ENCODE results near the gene WDR41.
"Not testable (repeated sequence)": the region's sequence is repeated elsewhere in the genome, so short reads cannot be mapped to it uniquely, and the experiment has no call there.

WDR41 gene

GRCh38 chr5:77491783-77492652 lies at the start of gene WDR41:
WDR41 (minus strand) TSS chr5:77492316; CDS start chr5:77492220, 96 bp downstream.
- DNase-seq = peak; percentile 49

DNA sequence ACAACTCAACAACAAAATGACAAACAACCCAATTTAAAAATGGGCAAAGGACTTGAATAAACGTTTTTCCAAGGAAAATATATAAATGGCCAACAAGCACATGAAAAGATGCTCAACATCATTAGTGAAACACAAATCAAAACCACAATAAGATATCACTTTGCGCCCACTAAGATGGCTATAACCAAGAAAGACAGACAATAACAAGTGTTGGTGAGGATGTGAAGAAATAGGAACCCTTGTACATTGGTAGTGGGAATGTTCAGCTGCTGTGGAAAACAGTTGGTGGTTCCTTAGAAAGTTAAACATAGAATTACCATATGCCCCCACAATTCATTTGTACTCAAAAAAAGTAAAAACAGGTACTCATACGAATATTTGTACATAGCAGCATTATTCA lies 39.2 kb upstream of the WDR41 start:
- DNase-seq = no peak

DNA sequence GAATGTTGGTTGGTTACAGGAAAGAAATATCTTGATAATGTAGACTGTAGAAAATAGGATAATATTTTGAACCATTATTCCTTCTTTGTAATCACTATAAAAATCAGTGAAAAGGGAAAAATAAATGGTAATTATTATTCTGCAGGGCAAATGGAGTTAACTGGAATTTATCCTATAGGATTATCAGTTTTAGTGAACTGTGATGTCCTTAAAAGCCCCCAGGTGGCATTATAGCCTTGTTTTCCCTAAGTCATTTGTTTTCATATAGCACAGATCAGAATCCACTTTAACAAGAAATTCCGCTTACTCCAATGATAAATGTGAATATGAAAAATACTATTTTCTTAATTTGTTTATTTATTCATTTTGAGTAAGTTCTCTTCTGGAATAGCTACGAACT lies 26.2 kb upstream of the WDR41 start:
- no peak for DNase-seq

- DNase-seq = no peak
These were observed 22.3 kb upstream of the WDR41 start for GRCh38 chr5:77514457-77514856.

DNA sequence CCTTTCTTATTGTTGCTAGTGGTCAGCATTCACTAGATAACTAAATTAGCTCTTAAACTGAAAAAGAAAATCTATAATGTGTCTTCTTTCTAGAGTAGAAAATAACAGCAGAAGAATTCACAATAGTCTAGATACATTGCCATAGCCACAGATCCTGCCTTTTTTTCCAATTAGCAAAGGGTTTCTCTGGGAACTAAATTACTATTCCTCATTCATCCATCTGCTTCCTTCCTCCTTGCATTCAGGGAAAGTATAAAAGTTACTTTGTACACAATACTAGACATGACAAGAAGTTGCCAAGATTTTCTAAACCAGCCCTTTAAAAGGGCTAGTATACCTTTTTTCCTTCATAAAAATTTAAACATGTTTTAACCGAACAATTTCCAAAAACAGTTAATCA lies 21.2 kb upstream of the WDR41 start:
- no peak for DNase-seq

DNA sequence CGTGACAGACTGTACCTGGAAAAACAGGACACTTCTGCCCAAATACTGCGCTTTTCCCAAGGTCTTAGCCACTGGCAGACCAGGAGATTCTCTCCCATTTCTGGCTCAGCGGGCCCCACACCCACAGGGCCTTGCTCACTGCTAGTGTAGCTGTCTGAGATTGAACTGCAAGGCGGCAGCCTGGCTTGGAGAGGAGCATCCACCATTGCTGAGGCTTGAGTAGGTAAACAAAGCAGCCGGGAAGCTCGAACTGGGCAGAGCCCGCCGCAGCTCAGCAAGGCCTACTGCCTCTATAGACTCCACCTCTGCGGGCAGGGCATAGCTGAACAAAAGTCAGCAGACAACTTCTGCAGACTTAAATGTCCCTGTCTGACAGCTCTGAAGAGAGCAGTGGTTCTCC lies 9.0 kb upstream of the WDR41 start:
- not testable (repeated sequence) for DNase-seq

GRCh38 chr5:77499973-77500372 lies 7.9 kb upstream of the WDR41 start:
- no peak for DNase-seq

- no peak for DNase-seq
These were observed 7.3 kb upstream of the WDR41 start for GRCh38 chr5:77499441-77499840.

DNA sequence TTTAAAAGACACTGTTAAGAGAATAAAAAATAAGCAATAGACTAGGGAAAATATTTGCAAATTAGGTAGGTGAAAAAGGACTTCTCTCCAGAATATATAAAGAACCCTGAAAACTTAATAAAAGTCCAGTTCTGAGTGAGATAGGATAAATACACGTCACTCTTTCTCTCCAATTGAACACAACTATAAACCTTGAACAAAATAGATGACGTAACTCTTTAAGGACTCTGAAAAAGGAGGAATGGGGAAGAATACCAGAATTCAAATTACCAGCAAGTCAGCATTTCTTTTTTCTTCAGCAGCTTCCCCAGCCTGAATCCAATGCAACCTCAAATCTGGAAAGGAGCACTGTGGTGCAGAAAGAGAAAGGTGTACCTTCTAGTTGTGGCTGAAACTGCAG lies 6.8 kb upstream of the WDR41 start:
- no peak for DNase-seq

DNA sequence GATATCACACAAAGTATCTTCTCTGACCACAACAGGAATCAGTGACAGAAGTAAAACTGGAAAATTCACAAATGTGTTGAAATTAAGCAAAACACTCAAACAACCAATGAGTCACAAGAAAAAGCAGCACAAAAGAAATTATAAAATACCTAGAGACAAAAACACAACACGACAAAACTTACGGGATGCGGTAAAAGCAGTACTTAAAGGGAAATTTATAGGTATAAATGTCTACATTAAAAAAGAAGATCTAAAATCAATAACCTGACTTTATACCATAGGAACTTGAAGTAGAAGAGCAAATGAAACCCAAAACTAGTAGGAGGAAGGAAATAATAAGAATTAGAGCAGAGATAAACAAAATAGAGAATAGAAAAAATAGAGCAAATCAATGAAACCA lies 2.8 kb upstream of the WDR41 start:
- DNase-seq = no peak

DNA sequence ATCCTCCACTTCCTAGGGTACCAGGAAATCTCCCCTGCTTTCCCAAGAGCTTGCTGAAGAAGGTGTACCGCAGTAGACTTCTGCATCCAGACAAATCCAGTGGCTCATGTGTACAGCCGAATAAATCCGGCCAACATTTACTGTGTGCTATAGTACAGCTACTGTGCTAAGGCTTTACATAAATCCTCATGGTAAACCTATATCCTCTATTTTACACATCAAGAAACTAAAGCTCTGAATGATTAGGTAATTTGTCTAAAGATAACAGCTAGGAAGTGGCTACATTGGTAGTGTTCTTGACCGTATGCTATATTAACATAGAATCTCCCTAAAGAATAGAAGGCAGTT lies 511 bp upstream of the WDR41 start:
- DNase-seq = no peak

DNA sequence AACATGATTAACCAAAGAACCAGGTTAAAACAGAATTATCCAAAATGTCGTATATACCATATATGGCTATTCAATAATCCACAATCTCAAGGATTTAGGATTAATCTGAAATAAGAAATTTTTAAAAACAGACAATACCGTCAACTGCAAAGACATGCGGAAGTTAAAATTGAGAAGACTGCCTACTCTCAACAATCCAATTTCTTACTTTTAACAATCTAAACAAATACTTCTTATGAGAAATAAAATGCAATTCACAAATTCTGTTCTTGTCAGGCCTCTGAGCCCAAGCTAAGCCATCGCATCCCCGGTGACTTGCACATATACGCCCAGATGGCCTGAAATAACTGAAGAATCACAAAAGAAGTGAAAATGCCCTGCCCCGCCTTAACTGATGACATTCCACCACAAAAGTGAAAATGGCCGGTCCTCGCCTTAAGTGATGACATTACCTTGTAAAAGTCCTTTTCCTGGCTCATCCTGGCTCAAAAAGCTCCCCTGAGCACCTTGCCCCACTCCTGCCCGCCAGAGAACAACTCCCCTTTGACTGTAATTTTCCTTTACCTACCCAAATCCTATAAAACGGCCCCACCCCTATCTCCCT lies 1.3 kb downstream of the WDR41 start:
- not testable (repeated sequence) for DNase-seq

GRCh38 chr5:77486344-77486962 lies 5.7 kb downstream of the WDR41 start:
- DNase-seq = no peak

DNA sequence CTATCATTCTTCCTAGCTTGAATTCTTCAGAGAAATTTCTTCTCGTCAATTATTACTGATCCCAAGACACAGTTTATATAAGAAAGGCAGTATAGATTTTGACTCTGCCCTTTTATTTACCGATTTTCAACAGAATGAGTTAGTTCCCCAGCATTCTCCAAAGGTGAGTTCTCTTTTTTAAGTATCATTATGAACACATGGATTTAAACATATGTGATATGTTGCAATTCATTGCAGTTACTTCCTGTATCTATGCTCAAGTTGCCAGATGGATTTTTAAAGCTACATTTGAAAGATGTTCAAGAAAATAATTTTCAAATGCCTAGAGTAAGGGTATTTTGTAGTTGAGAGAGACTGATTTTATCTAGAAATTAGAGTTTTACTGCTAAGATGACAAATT lies 8.4 kb downstream of the WDR41 start:
- DNase-seq = no peak

- not testable (repeated sequence) for DNase-seq
These were observed 17.1 kb downstream of the WDR41 start for GRCh38 chr5:77475041-77475440.

- not testable (repeated sequence) for DNase-seq
These were observed 23.2 kb downstream of the WDR41 start for GRCh38 chr5:77468875-77469274.

- no peak for DNase-seq
These were observed 28.2 kb downstream of the WDR41 start for GRCh38 chr5:77463905-77464304.

DNA sequence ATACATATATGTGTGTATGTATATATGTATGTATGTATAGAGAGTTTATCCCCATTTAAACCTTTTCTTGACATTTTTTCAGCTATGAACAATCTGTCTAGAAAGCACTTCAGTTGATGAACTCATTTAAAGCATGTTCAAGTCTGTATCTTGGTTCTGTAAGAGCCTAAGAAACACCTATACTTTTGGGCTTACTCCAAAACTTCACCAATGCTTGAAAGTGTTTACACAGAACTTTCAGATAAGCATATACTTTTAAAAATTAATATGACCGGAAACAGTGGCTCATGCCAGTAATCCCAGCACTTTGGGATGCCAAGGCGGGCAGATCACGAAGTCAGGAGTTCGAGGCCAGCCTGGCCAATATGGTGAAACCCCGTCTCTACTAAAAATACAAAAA lies 30.8 kb downstream of the WDR41 start:
- DNase-seq = no peak

- DNase-seq = no peak
These were observed 38.0 kb downstream of the WDR41 start for GRCh38 chr5:77454123-77454522.

GRCh38 chr5:77452351-77452750 lies 39.8 kb downstream of the WDR41 start:
- DNase-seq = no peak

DNA sequence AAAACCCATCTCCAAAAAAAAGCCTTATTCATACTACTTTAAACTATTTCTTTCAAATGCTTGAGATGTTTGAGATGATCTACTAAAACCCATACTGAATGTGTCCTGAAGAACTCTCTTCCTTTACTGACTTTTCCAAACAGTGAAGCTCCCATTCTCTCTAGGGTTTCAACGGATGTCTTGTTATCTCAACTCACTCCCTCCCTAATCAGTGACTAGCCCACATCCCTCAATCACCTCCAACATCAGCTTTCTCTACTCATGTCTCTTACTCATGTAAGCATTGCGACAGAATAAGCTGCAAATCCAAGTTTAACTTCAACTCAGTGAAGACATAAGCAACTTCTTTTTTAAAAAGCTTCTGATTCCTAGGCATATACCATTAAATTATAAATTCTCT lies 42.1 kb downstream of the WDR41 start:
- DNase-seq = no peak

- DNase-seq = no peak
These were observed 42.8 kb downstream of the WDR41 start for GRCh38 chr5:77449277-77449676.

DNA sequence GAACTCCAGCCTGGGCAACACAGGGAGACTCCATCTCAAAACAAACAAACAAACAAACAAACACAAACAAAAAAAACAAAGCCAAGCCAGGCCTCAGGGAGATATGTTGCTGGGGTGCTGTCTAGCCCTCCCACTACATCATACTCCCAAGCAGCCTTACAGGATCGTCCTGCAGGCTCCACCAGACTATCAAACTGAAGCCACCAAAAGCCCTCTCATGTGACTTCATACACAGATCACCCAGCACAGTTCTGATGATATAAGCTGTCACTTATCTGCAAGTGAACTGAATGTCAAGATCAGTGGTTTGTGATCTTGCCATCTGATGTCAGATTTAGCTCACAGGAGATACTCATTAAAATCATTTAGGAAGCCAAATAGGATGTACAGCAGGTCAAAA lies 43.3 kb downstream of the WDR41 start:
- no peak for DNase-seq

DNA sequence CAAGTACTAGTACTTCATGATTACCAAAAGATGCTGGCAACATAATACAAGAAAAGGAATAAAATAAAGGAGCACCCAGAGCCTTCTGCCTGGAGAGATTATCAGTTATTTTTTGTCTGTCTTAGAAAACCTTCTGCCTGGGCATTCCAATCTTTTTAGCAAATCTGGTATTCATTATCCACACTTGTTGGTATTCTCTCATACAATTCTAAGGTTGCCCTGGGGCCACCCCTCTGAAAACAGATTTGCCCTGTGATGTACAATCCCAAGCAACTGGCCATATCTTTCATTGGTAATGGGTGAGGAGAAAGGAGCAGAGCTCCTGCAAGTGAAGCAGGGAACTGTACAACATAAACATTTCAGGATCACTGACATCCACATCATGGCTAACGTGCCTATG lies 47.8 kb downstream of the WDR41 start:
- no peak for DNase-seq
